ENCODE measurements around the gene SVOP.

DNA sequence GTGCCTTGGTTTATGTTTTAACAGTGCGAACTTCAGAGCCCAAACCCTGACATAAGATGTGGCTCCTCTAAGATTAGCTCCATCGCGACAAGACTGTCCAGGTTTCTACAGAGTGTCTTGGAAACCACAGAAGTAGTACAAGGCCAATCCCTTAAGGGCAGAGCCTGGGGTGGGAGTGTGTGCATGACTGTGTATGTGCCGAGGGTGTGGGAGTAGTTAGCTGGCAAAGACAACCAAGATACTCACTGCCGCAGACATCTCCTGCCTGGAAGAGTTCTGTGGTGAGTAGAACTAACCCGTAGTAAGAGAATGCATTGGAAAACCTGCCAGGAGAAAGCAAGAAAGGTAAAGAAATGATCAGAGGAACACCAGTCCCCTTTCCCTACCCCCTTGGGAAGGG lies 86.9 kb downstream of the SVOP start:
- TF ChIP-seq, protein P1, sequence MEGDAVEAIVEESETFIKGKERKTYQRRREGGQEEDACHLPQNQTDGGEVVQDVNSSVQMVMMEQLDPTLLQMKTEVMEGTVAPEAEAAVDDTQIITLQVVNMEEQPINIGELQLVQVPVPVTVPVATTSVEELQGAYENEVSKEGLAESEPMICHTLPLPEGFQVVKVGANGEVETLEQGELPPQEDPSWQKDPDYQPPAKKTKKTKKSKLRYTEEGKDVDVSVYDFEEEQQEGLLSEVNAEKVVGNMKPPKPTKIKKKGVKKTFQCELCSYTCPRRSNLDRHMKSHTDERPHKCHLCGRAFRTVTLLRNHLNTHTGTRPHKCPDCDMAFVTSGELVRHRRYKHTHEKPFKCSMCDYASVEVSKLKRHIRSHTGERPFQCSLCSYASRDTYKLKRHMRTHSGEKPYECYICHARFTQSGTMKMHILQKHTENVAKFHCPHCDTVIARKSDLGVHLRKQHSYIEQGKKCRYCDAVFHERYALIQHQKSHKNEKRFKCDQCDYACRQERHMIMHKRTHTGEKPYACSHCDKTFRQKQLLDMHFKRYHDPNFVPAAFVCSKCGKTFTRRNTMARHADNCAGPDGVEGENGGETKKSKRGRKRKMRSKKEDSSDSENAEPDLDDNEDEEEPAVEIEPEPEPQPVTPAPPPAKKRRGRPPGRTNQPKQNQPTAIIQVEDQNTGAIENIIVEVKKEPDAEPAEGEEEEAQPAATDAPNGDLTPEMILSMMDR (conservative IDR thresholded peaks at IDR 0.05 in 1 of 2, IDR thresholded peaks at IDR 0.05 in 1 of 2; ENCODE audit: extremely low read depth in 1 of 2, insufficient read depth in 1 of 2, low read depth in 1 of 2, low read length in 2 of 2): no peak
- TF ChIP-seq EZH2 (IDR thresholded peaks at IDR 0.05; ENCODE audit: borderline replicate concordance, low read length): no peak

All from mammary epithelial cell (primary cell).